Neural cell (in vitro differentiated cells): ENCODE measurements around the gene ALOXE3. TPM values are rescaled to one million over a fixed set of nuclear protein-coding genes. Genes with fewer than 3 reads are reported as not detected.
A peak's percentile ranks its signal among the peaks of the same experiment; 100 is the strongest.

Experiments
- H2AFZ ChIP-seq: fragments of 200-600, 300-800 bp; sonication (generic), shearing (Covaris generic); 2 replicates; pipeline ENCODE4 v1.6.0; 2014; ENCODE audit warnings: low read depth, mild to moderate bottlenecking, antibody characterized with exemption, low read length, moderate library complexity
- H3F3A ChIP-seq: fragments of 200-600 bp; shearing (Covaris generic); 2 replicates; pipeline ENCODE4 v1.6.1; 2016; ENCODE audit warnings: mild to moderate bottlenecking, moderate library complexity, mixed read lengths, antibody characterized with exemption, low read length; ENCODE audit not compliant: insufficient read depth, poor library complexity, severe bottlenecking
- H3K27ac ChIP-seq: fragments of 200-600, 300-800 bp; sonication (generic), shearing (Covaris generic); 2 replicates; pipeline ENCODE4 v1.5.1; 2014; ENCODE audit warnings: mild to moderate bottlenecking, low read length, moderate library complexity
- H3K27me3 ChIP-seq: fragments of 300-800, 200-600 bp; sonication (generic), shearing (Covaris generic); 2 replicates; pipeline ENCODE4 v1.6.0; 2014; ENCODE audit warnings: mild to moderate bottlenecking, low read depth, low read length, moderate library complexity; ENCODE audit not compliant: insufficient read depth
- H3K36me3 ChIP-seq: fragments of 300-800, 200-600 bp; sonication (generic), shearing (Covaris generic); 2 replicates; pipeline ENCODE4 v1.5.1; 2014; ENCODE audit warnings: mild to moderate bottlenecking, antibody characterized with exemption, low read length, moderate library complexity; ENCODE audit not compliant: insufficient read depth
- H3K4me2 ChIP-seq: fragments of 300-800, 200-600 bp; sonication (generic), shearing (Covaris generic); 2 replicates; pipeline ENCODE4 v1.6.0; 2014; ENCODE audit warnings: mild to moderate bottlenecking, low read length
- H3K4me3 ChIP-seq: fragments of 300-800, 200-600 bp; sonication (generic), shearing (Covaris generic); 2 replicates; pipeline ENCODE4 v1.5.1; 2014; ENCODE audit warnings: mild to moderate bottlenecking, low read length, moderate library complexity
- H3K79me2 ChIP-seq: fragments of 200-600 bp; shearing (Covaris generic); replicated peaks from 2 replicates; pipeline ENCODE4 v1.6.0; 2014; ENCODE audit warnings: mild to moderate bottlenecking, low read length, moderate library complexity; ENCODE audit not compliant: insufficient read depth
- H3K9ac ChIP-seq: fragments of 300-800, 200-600 bp; sonication (generic), shearing (Covaris generic); 2 replicates; pipeline ENCODE4 v1.6.1; 2016; ENCODE audit warnings: mild to moderate bottlenecking, low read length, mixed read lengths
- H3K9me2 ChIP-seq: fragments of 200-600 bp; shearing (Covaris generic); 2 replicates; pipeline ENCODE4 v1.6.1; 2016; ENCODE audit warnings: mild to moderate bottlenecking, low read length, mixed read lengths; ENCODE audit not compliant: insufficient read depth
- H3K9me3 ChIP-seq: fragments of 200-600, 300-800 bp; sonication (generic), shearing (Covaris generic); 2 replicates; pipeline ENCODE4 v1.6.1; 2016; ENCODE audit warnings: mild to moderate bottlenecking, mixed run types, low read length, moderate library complexity, mixed read lengths
- H4K20me1 ChIP-seq: fragments of 200-600 bp; shearing (Covaris generic); 2 replicates; pipeline ENCODE4 v1.6.1; 2016; ENCODE audit warnings: mild to moderate bottlenecking, mixed run types; ENCODE audit not compliant: insufficient read depth
- CTCF ChIP-seq: fragments of 450-650 bp; IDR thresholded peaks from 2 replicates; pipeline ENCODE4 v1.5.1; 2014; ENCODE audit warnings: antibody characterized with exemption, mild to moderate bottlenecking, moderate library complexity; ENCODE audit not compliant: poor library complexity, severe bottlenecking
- EP300 ChIP-seq: fragments of 450-650 bp; conservative IDR thresholded peaks from 2 replicates; pipeline ENCODE4 v1.6.1; 2014; ENCODE audit warnings: antibody characterized with exemption, mild to moderate bottlenecking, moderate library complexity; ENCODE audit not compliant: poor library complexity, severe bottlenecking
- EZH2 ChIP-seq: fragments of 200-600, 300-800 bp; shearing (Covaris generic), sonication (generic); IDR thresholded peaks from 2 replicates; pipeline ENCODE4 v1.6.1; 2014; ENCODE audit warnings: antibody characterized with exemption, low read length, borderline replicate concordance, mild to moderate bottlenecking; ENCODE audit not compliant: insufficient read depth, poor library complexity, severe bottlenecking
- MXI1 ChIP-seq: fragments of 450-650 bp; conservative IDR thresholded peaks from 2 replicates; pipeline ENCODE4 v1.6.1; 2014; ENCODE audit warnings: antibody characterized with exemption, mild to moderate bottlenecking; ENCODE audit not compliant: poor library complexity, severe bottlenecking
- POLR2AphosphoS5 ChIP-seq: IDR thresholded peaks from 2 replicates; pipeline ENCODE4 v1.6.1; 2012
- RAD21 ChIP-seq: fragments of 450-650 bp; conservative IDR thresholded peaks from 2 replicates; pipeline ENCODE4 v1.6.1; 2014; ENCODE audit warnings: antibody characterized with exemption, mild to moderate bottlenecking, moderate library complexity
- SMC3 ChIP-seq: fragments of 450-650 bp; conservative IDR thresholded peaks from 2 replicates; pipeline ENCODE4 v1.6.1; 2014; ENCODE audit warnings: antibody characterized with exemption, mild to moderate bottlenecking, moderate library complexity; ENCODE audit not compliant: poor library complexity
- TAF1 ChIP-seq: IDR thresholded peaks from 2 replicates; pipeline ENCODE4 v1.6.1; 2012; ENCODE audit warnings: low read depth
- polyA plus RNA-seq: library from polyadenylated mRNA; depleted of rRNA; stranded (reverse); fragments of >200 nt; gene quantifications from 2 replicates; pipeline ENCODE4 v1.2.3, GENCODE V29; 2014
- TF ChIP-seq, protein P1 (sequence below): IDR thresholded peaks from 2 replicates; pipeline ENCODE4 v1.6.1; 2012; ENCODE audit warnings: borderline replicate concordance

The ALOXE3 gene
- polyA plus RNA-seq, 1 donor from 2014 or later = 0.77 TPM

DNA sequence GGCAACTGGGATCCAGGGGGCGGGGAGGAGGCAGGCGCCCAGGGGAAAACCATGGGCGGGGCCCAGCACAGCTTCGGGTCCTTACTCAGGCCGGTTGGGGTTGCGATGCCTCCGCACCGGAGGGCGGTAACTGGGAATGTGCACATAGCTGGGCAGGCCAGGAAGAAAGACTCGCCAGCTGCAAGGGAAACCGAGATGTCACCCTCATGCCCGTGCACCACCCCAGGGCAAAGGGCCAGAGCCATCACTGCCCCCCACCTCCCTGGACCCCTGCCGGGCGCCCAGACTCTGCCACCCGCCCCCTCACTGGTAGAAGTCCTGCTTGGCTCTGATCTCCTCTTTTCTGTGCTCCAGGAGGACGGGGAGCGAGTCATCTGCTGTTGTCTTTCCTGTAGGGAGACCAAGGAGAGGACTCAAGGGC, 37.5 kb downstream of the ALOXE3 start:
- Histone ChIP-seq H3F3A (no peaks in the 10 kb centered on the region), H3K36me3 (no peaks in the 10 kb centered on the region), H2AFZ (no peak overlapping the region), H4K20me1 (no peaks in the 10 kb centered on the region), H3K27me3 (peaks cover 41% of the 10 kb centered on the region), H3K4me3 (no peak overlapping the region), H3K4me2 (no peak overlapping the region), H3K9me2 (no peaks in the 10 kb centered on the region), H3K9me3 (no peaks in the 10 kb centered on the region), H3K9ac (no peak overlapping the region), H3K79me2 (no peaks in the 10 kb centered on the region), H3K27ac (no peak overlapping the region)
- TF ChIP-seq EZH2 (no peak), MXI1 (no peak), EP300 (no peak), CTCF (no peak), TAF1 (no peak), RAD21 (no peak), SMC3 (no peak), POLR2AphosphoS5 (no peak)
- TF ChIP-seq, protein P1, sequence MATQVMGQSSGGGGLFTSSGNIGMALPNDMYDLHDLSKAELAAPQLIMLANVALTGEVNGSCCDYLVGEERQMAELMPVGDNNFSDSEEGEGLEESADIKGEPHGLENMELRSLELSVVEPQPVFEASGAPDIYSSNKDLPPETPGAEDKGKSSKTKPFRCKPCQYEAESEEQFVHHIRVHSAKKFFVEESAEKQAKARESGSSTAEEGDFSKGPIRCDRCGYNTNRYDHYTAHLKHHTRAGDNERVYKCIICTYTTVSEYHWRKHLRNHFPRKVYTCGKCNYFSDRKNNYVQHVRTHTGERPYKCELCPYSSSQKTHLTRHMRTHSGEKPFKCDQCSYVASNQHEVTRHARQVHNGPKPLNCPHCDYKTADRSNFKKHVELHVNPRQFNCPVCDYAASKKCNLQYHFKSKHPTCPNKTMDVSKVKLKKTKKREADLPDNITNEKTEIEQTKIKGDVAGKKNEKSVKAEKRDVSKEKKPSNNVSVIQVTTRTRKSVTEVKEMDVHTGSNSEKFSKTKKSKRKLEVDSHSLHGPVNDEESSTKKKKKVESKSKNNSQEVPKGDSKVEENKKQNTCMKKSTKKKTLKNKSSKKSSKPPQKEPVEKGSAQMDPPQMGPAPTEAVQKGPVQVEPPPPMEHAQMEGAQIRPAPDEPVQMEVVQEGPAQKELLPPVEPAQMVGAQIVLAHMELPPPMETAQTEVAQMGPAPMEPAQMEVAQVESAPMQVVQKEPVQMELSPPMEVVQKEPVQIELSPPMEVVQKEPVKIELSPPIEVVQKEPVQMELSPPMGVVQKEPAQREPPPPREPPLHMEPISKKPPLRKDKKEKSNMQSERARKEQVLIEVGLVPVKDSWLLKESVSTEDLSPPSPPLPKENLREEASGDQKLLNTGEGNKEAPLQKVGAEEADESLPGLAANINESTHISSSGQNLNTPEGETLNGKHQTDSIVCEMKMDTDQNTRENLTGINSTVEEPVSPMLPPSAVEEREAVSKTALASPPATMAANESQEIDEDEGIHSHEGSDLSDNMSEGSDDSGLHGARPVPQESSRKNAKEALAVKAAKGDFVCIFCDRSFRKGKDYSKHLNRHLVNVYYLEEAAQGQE = no peak

DNA sequence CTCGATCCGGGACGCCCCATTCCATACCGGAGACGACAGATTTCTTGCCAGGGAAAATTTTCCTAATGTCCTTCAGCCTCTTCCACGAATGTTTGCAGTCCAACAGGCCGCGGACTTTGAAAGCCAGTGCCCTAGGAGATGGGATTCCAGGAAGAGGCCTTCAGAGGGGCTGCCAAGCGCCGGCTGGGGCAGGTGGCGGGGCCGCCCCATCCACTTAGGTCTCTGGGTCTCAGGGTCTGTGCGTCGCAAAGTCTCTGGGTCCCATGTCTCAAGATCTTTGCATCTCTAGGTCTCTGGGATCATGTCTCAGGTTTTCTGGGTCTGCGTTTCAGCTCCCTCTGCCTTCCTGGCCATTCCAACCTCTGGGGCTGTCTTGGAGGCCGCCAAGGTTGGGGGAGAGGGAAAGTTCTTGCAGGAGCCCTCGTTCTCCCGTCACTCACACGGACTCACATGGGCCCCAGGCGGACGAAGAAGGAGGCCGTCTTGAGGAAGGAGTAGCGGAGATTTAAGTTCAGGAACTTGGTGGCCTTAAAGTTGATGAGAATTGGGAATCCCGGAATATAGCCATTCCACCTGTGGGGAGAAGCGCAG, 38.0 kb downstream of the ALOXE3 start:
- H4K20me1 ChIP-seq = no peaks in the 10 kb centered on the region
- no peak overlapping the region for H3K9ac ChIP-seq
- H3K9me3 ChIP-seq = no peaks in the 10 kb centered on the region
- peak overlapping the region; percentile 72 for H3K4me3 ChIP-seq
- H2AFZ ChIP-seq = no peak overlapping the region
- H3K36me3 ChIP-seq = no peaks in the 10 kb centered on the region
- no peaks in the 10 kb centered on the region for H3K79me2 ChIP-seq
- no peak overlapping the region for H3K4me2 ChIP-seq
- no peaks in the 10 kb centered on the region for H3K9me2 ChIP-seq
- H3F3A ChIP-seq = no peaks in the 10 kb centered on the region
- peaks cover 47% of the 10 kb centered on the region for H3K27me3 ChIP-seq
- TF ChIP-seq EZH2 (no peak), MXI1 (no peak), RAD21 (no peak), POLR2AphosphoS5 (no peak), SMC3 (peak; percentile 32), TAF1 (no peak)
- TF ChIP-seq, protein P1 = peak; percentile 8
- no peak overlapping the region for H3K27ac ChIP-seq
